ENCODE data around the gene ADGRB2.

DNA sequence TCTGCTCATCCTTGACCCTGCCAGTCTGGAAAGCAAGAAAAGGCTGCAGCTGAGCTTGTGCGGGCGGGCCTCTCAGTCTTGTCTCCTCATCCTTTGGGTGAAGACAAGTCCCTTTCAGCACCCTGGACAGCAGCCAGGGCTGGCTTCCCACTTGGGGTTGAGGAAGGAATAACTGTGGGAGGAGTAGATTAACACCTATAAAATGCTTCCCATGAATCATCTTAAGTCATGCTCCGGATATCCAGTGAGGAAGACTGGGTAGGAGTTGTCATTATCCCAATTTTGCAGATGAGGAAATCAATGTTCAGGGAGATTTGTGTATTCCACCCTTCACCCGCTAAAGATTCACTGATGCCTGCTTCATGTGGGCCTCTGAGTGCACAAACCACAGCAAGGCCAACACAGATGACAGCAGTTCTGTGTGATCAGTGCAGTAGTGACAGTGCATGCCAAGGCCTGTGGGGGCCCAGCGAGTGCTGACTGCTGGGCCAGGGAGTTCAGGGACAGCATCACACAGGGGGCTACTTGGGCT is 40.2 kb downstream of the ADGRB2 start:
- TF ChIP-seq CTCF (IDR thresholded peaks at IDR 0.05; ENCODE audit: borderline replicate concordance, extremely low read depth, low read length, poor library complexity, severe bottlenecking) = no peak
- TF ChIP-seq EZH2 (IDR thresholded peaks at IDR 0.05; ENCODE audit: borderline replicate concordance, low read depth, low read length, severe bottlenecking) = no peak

Data from DND-41 (cell line).